Hepatocyte (in vitro differentiated cells): ENCODE data around the gene WDR45. TPM values are rescaled to one million over a fixed set of nuclear protein-coding genes. Genes with fewer than 3 reads are reported as not detected.
A peak's percentile ranks its signal among the peaks of the same experiment; 100 is the strongest.

Experiments
- DNase-seq: peaks from one replicate; pipeline ENCODE4 v3.0.0-alpha.2; 2016; ENCODE audit warnings: low spot score
- H2AFZ ChIP-seq: fragments of 200-600 bp; sonication (generic); 2 replicates; pipeline ENCODE4 v1.6.0; 2016; ENCODE audit warnings: antibody characterized with exemption, mild to moderate bottlenecking
- H3K27ac ChIP-seq: fragments of 200-600 bp; sonication (generic); 2 replicates; pipeline ENCODE4 v1.5.1; 2016; ENCODE audit warnings: mild to moderate bottlenecking
- H3K27me3 ChIP-seq: fragments of 200-600 bp; sonication (generic); 2 replicates; pipeline ENCODE4 v1.6.1; 2016
- H3K36me3 ChIP-seq: fragments of 200-600 bp; sonication (generic); replicated peaks from 2 replicates; pipeline ENCODE4 v1.5.1; 2016; ENCODE audit warnings: low read depth; ENCODE audit not compliant: insufficient read depth
- H3K4me1 ChIP-seq: fragments of 200-600 bp; sonication (generic); 2 replicates; pipeline ENCODE4 v1.5.1; 2016; ENCODE audit warnings: mild to moderate bottlenecking, moderate library complexity; ENCODE audit not compliant: insufficient read depth
- H3K4me2 ChIP-seq: fragments of 200-600 bp; sonication (generic); 2 replicates; pipeline ENCODE4 v1.6.0; 2016
- H3K4me3 ChIP-seq: fragments of 200-600 bp; sonication (generic); 2 replicates; pipeline ENCODE4 v1.5.1; 2016; ENCODE audit warnings: mild to moderate bottlenecking
- H3K79me2 ChIP-seq: fragments of 200-600 bp; sonication (generic); 2 replicates; pipeline ENCODE4 v1.6.0; 2017; ENCODE audit warnings: mild to moderate bottlenecking
- H3K9me2 ChIP-seq: fragments of 200-600 bp; sonication (generic); replicated peaks from 2 replicates; pipeline ENCODE4 v1.6.0; 2017; ENCODE audit warnings: mild to moderate bottlenecking; ENCODE audit not compliant: insufficient read depth
- H3K9me3 ChIP-seq: fragments of 200-600 bp; sonication (generic); 2 replicates; pipeline ENCODE4 v1.5.1; 2016; ENCODE audit warnings: low read depth, mild to moderate bottlenecking
- H4K20me1 ChIP-seq: fragments of 200-600 bp; sonication (generic); 2 replicates; pipeline ENCODE4 v1.6.0; 2016; ENCODE audit warnings: mild to moderate bottlenecking; ENCODE audit not compliant: insufficient read depth, poor library complexity, severe bottlenecking
- CTCF ChIP-seq: fragments of 200-600 bp; sonication (generic); IDR thresholded peaks from 2 replicates; pipeline ENCODE4 v1.5.1; 2016; ENCODE audit warnings: antibody characterized with exemption, mild to moderate bottlenecking; ENCODE audit not compliant: poor library complexity
- EZH2 ChIP-seq: fragments of 200-600 bp; sonication (generic); IDR thresholded peaks from 2 replicates; pipeline ENCODE4 v1.6.1; 2016; ENCODE audit warnings: antibody characterized with exemption, mild to moderate bottlenecking, borderline replicate concordance
- EZH2phosphoT487 ChIP-seq: fragments of 200-600 bp; sonication (generic); IDR thresholded peaks from one replicate; pipeline ENCODE4 v1.6.1; 2018; ENCODE audit warnings: antibody characterized with exemption, mild to moderate bottlenecking, low read depth, moderate library complexity; ENCODE audit not compliant: unreplicated experiment, severe bottlenecking
- WGBS: methylation state at CpG from one replicate; pipeline ENCODE4 v1.1.6; 2016; ENCODE audit warnings: low lambda C conversion rate; ENCODE audit errors: missing lambda C conversion rate; 5-methylcytosine and 5-hydroxymethylcytosine counted together
- polyA plus RNA-seq: library from polyadenylated mRNA; unstranded; fragments of >200 nt; fragmentation: Nextera tagmentation; extraction: Ambion mirVana; gene quantifications from 2 replicates; pipeline ENCODE4 v1.2.1, GENCODE V29; 2016
- total RNA-seq: library from RNA; depleted of rRNA; stranded (reverse); fragments of >200 nt; gene quantifications from 2 replicates; pipeline ENCODE4 v1.2.3, GENCODE V29; 2014

The WDR45 gene
- total and polyA plus RNA-seq, 2 experiments from 2014 or later = 59.6 to 67.7 TPM

DNA sequence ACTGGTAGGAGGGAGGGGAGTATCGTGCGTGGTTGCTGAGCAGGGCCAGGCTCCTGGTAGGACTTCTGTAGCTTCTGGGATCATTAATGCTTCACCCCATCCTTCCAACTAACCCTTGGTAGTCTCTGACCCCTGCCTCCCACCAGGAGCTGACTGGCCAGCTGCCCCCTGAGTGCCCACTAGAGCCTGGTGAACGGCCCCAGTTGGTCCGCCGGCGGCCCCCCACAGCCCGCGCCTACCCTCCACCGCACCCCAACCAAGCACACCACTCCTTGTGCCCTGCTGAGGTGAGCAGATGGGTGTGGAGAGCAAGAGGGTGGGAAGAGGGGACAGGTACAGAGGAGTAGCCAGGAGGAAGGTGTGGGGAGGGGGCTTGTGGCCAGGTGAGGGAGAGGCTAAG lies 16.0 kb downstream of the WDR45 start:
- Histone ChIP-seq H3K27me3 (no peaks in the 10 kb centered on the region), H3K9me3 (no peaks in the 10 kb centered on the region), H3K36me3 (no peaks in the 10 kb centered on the region), H3K9me2 (no peaks in the 10 kb centered on the region), H3K79me2 (peaks cover 4% of the 10 kb centered on the region), H4K20me1 (no peaks in the 10 kb centered on the region), H3K4me1 (no peaks in the 10 kb centered on the region), H3K4me2 (no peak overlapping the region), H3K4me3 (no peak overlapping the region), H2AFZ (no peak overlapping the region), H3K27ac (no peak overlapping the region)
- WGBS = 95% methylated on average over 8 of the region's 9 CpGs
- TF ChIP-seq EZH2phosphoT487 = no peak
- no peak for TF ChIP-seq EZH2
- TF ChIP-seq CTCF = no peak
- no peak for DNase-seq

DNA sequence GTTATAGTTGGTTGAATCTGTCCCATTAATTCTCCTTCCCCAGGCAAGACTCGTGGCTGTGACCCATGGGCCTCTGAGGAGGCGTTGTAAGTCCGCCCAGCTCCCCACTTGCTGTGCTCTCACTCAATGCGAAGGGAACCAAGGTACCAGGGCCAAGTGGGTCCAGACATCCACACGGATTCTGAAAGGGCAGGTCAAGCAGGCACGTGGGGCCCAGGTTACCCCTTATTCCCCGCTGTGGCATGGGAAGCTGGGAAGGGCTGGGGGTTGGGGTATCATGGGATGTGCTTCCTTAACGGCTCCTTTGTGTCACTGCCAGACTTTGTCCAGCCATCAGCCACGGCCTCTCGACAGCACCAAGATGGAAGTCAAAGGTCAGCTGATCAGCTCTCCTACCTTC lies 17.8 kb downstream of the WDR45 start:
- TF ChIP-seq EZH2 = no peak
- TF ChIP-seq EZH2phosphoT487 = no peak
- TF ChIP-seq CTCF = no peak
- H3K79me2 ChIP-seq = peaks cover 4% of the 10 kb centered on the region
- H3K9me3 ChIP-seq = no peaks in the 10 kb centered on the region
- H3K4me2 ChIP-seq = no peak overlapping the region
- 80% methylated on average over 10 of the region's 10 CpGs for WGBS
- no peak overlapping the region for H2AFZ ChIP-seq
- H3K4me3 ChIP-seq = no peak overlapping the region
- no peaks in the 10 kb centered on the region for H4K20me1 ChIP-seq
- no peaks in the 10 kb centered on the region for H3K4me1 ChIP-seq
- peak overlapping the region; percentile 60 for H3K27ac ChIP-seq
- H3K27me3 ChIP-seq = no peaks in the 10 kb centered on the region
- no peaks in the 10 kb centered on the region for H3K36me3 ChIP-seq
- no peaks in the 10 kb centered on the region for H3K9me2 ChIP-seq
- DNase-seq = no peak

- Histone ChIP-seq H3K4me3 (no peak overlapping the region), H3K36me3 (no peaks in the 10 kb centered on the region), H3K9me2 (no peaks in the 10 kb centered on the region), H3K79me2 (peaks cover 4% of the 10 kb centered on the region), H3K27me3 (no peaks in the 10 kb centered on the region), H4K20me1 (no peaks in the 10 kb centered on the region), H3K9me3 (no peaks in the 10 kb centered on the region), H2AFZ (no peak overlapping the region), H3K4me2 (no peak overlapping the region), H3K27ac (peak overlapping the region; percentile 60), H3K4me1 (no peaks in the 10 kb centered on the region)
- TF ChIP-seq CTCF (no peak), EZH2phosphoT487 (no peak), EZH2 (no peak)
- DNase-seq = no peak
- 87% methylated on average over 7 of the region's 7 CpGs for WGBS
These were observed 18.2 kb downstream of the WDR45 start for GRCh38 chrX:49061490-49061889.

GRCh38 chrX:49060914-49061313 lies 18.8 kb downstream of the WDR45 start:
- TF ChIP-seq EZH2 (no peak), CTCF (no peak), EZH2phosphoT487 (no peak)
- Histone ChIP-seq H3K36me3 (no peaks in the 10 kb centered on the region), H4K20me1 (no peaks in the 10 kb centered on the region), H3K4me3 (no peak overlapping the region), H3K27ac (peak overlapping the region; percentile 93), H3K9me3 (no peaks in the 10 kb centered on the region), H3K9me2 (no peaks in the 10 kb centered on the region), H3K27me3 (no peaks in the 10 kb centered on the region), H2AFZ (no peak overlapping the region), H3K4me2 (peak overlapping the region; percentile 66), H3K4me1 (no peaks in the 10 kb centered on the region), H3K79me2 (peaks cover 4% of the 10 kb centered on the region)
- 67% methylated on average over 3 of the region's 3 CpGs for WGBS
- DNase-seq = peak; percentile 56
